22Rv1 (cell line): ENCODE data around the gene PACC1.
A peak's percentile ranks its signal among the peaks of the same experiment; 100 is the strongest.
"Not testable (repeated sequence)": the region's sequence is repeated elsewhere in the genome, so short reads cannot be mapped to it uniquely, and the experiment has no call there.

Experiments
- H3K27ac ChIP-seq: fragments of 450-650 bp; 2 replicates; pipeline ENCODE4 v1.5.1; 2017
- ZFX ChIP-seq: fragments of 450-650 bp; IDR thresholded peaks from 2 replicates; pipeline ENCODE4 v1.6.1; 2017; ENCODE audit warnings: antibody characterized with exemption, borderline replicate concordance
- TF ChIP-seq, protein P1 (sequence below): fragments of 450-650 bp; IDR thresholded peaks from 2 replicates; pipeline ENCODE4 v1.5.1; 2017; ENCODE audit warnings: mild to moderate bottlenecking

The PACC1 gene

DNA sequence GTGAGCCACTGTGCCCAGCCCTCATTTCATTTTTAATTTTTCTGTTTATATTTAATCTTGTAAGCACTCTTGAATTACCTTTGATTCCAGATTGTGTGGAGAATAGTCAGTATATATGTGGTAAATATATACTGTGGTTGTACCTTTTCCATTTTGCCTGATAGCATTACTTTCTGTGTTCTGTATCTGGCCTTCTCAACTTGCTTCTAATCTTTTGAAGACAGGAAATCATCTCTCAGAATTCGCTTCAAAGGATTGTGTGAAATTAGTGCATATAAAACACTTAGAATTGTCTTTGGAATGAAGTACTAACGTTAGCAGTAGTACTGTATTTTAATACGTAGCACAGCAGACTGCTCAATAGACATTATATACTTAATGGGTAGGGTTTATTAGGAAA lies 91.6 kb downstream of the PACC1 start:
- H3K27ac ChIP-seq = no peak overlapping the region
- TF ChIP-seq, protein P1, sequence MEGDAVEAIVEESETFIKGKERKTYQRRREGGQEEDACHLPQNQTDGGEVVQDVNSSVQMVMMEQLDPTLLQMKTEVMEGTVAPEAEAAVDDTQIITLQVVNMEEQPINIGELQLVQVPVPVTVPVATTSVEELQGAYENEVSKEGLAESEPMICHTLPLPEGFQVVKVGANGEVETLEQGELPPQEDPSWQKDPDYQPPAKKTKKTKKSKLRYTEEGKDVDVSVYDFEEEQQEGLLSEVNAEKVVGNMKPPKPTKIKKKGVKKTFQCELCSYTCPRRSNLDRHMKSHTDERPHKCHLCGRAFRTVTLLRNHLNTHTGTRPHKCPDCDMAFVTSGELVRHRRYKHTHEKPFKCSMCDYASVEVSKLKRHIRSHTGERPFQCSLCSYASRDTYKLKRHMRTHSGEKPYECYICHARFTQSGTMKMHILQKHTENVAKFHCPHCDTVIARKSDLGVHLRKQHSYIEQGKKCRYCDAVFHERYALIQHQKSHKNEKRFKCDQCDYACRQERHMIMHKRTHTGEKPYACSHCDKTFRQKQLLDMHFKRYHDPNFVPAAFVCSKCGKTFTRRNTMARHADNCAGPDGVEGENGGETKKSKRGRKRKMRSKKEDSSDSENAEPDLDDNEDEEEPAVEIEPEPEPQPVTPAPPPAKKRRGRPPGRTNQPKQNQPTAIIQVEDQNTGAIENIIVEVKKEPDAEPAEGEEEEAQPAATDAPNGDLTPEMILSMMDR = no peak
- no peak for TF ChIP-seq ZFX

DNA sequence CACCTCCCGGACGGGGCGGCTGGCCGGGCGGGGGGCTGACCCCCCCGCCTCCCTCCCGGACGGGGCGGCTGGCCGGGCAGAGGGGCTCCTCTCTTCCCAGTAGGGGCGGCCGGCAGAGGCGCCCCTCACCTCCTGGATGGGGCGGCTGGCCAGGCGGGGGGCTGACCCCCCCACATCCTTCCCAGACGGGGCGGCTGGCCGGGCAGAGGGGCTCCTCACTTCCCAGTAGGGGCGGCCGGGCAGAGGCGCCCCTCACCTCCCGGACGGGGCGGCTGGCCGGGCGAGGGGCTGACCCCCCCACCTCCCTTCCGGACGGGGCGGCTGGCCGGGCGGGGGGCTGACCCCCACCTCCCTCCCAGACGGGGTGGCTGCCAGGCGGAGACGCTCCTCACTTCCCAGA lies 93.7 kb downstream of the PACC1 start:
- H3K27ac ChIP-seq = not testable (repeated sequence)

GRCh38 chr1:212317916-212318315 lies 96.8 kb downstream of the PACC1 start:
- no peak for TF ChIP-seq ZFX
- TF ChIP-seq, protein P1 = no peak
- H3K27ac ChIP-seq = no peak overlapping the region

- no peak overlapping the region for H3K27ac ChIP-seq
- TF ChIP-seq, protein P1 = peak; percentile 64
- TF ChIP-seq ZFX = no peak
Measured at GRCh38 chr1:212315907-212316306, 98.8 kb downstream of the PACC1 start.

DNA sequence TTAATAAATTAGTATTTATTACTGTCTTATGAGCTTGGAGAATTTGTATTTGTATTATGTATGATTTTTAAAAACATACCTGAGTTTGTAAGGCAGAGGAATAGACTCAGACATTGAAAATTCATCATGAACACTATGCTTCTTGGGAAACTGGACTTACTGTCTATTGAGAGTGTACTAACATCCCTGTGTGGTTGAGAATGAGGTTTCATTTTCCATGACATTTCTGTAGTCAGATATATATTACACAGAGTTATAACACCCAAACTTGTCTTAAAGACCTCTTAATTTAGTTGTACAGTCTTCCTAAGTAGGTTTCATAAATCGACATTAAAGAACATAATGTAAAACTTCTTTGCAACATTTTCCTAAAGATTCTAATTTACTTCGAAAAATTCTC lies 99.5 kb downstream of the PACC1 start:
- no peak for TF ChIP-seq ZFX
- TF ChIP-seq, protein P1 = no peak
- no peak overlapping the region for H3K27ac ChIP-seq
